Adrenal gland (tissue), 12 donors: ENCODE results near the gene SPIB. TPM values are rescaled to one million over a fixed set of nuclear protein-coding genes. Genes with fewer than 3 reads are reported as not detected.

Experiments
- DNase-seq, 7 donors: peaks; one replicate each; pipeline ENCODE4 v3.0.0-alpha.2; 2019 to 2020
- H3K27ac ChIP-seq, 5 donors: fragments of 200-600 bp; sonication (generic) in 4 of 5; 1 replicate in 3 of 5; 2 replicates in 2 of 5; pipeline versions ENCODE4 v1.5.1 to v1.8.0; 2016 to 2020; ENCODE audit warnings: mild to moderate bottlenecking in 1 of 5
- H3K27me3 ChIP-seq: fragments of 200-600 bp; 2 replicates; pipeline ENCODE4 v1.8.0; 2021
- H3K36me3 ChIP-seq, 2 donors: fragments of 200-600 bp; replicated peaks in 1 of 2; 1 replicate in 1 of 2; 2 replicates in 1 of 2; pipeline versions ENCODE4 v1.5.1 to v1.8.0; 2018 to 2022
- H3K4me1 ChIP-seq, 2 donors: fragments of 200-600 bp; replicated peaks in 1 of 2; 1 replicate in 1 of 2; 2 replicates in 1 of 2; pipeline versions ENCODE4 v1.5.1 to v1.8.0; 2018 to 2021
- H3K4me3 ChIP-seq, 4 donors: fragments of 200-600 bp; sonication (generic) in 3 of 4; one replicate each; pipeline ENCODE4 v1.5.1; 2016 to 2018
- H3K9me3 ChIP-seq, 3 donors: fragments of 200-600 bp; sonication (generic) in 1 of 3; replicated peaks in 1 of 3; 1 replicate in 2 of 3; 2 replicates in 1 of 3; pipeline versions ENCODE4 v1.5.1 to v1.8.0; 2016 to 2021
- CTCF ChIP-seq, 6 experiments: fragments of 450-650 bp in 4 of 6; fragments of 200-600 bp in 2 of 6; sonication (generic) in 1 of 6; IDR thresholded peaks; 1 replicate in 5 of 6; 2 replicates in 1 of 6; pipeline versions ENCODE4 v1.5.1 to v1.8.0; 2016 to 2021; ENCODE audit warnings: antibody characterized with exemption in 6 of 6, mild to moderate bottlenecking in 2 of 6, moderate library complexity in 1 of 6
- POLR2A ChIP-seq, 2 donors: fragments of 450-650 bp; IDR thresholded peaks; one replicate each; pipeline ENCODE4 v1.6.1; 2017; ENCODE audit warnings: antibody characterized with exemption in 2 of 2, mild to moderate bottlenecking in 2 of 2, moderate library complexity in 1 of 2
- whole genome bisulfite sequencing, 4 donors: extraction: QIAGEN DNeasy Blood & Tissue Kit in 2 of 4; methylation state at CpG; one replicate each; pipeline versions ENCODE4 v1.1.5 to v1.1.7; 2013 to 2017; 5-methylcytosine and 5-hydroxymethylcytosine counted together
- intact Hi-C, 2 donors: fragments of 100-400 bp; cut with DNase I; formaldehyde crosslinking; loops; one replicate each; pipeline versions ENCODE4 v1.14.1 to v1.15.0; 2022 to 2023
- polyA plus RNA-seq, 3 donors: library from polyadenylated mRNA; stranded (reverse); fragments of 200-250 nt in 2 of 3; fragments of 350-450 nt in 1 of 3; fragmentation: Illumina TruSeq in 1 of 3; extraction: RNeasy Lipid Tissue Mini Kit (QIAGEN cat#74804) in 1 of 3; gene quantifications; one replicate each; pipeline ENCODE4 v1.2.3, GENCODE V29; 2013 to 2014
- total RNA-seq, 9 donors: library from RNA; depleted of rRNA in 4 of 9; stranded (reverse); fragments of >200 nt in 4 of 9; fragments of 120-200 nt in 1 of 9; fragmentation: NEBNext Ultra II Directional in 1 of 9; extraction: Animal tissue kit (Norgen Biotek cat#: 25700) in 1 of 9; gene quantifications; one replicate each; pipeline versions ENCODE4 v1.1.0 to v1.2.4, GENCODE V29; 2013 to 2023
- donor health status: healthy with polysubstance abuse.
- donor health status: Bipolar disorder and iron deficiency.
- donor health status: DM: yes; HTN: yes; CAD: no.
- donor health status: DM: no; HTN: no; CAD: no.
- donor health status: DM: no; HTN: no; CAD: no.
- donor health status: DM: yes; HTN: yes; CAD: no.

SPIB gene
- total and polyA plus RNA-seq, 12 donors = 0.03 to 0.29 (median 0.12) TPM; not detected in 8

GRCh38 chr19:50379602-50380001 is 39.1 kb upstream of the SPIB start:
- WGBS, 4 donors = 90 to 98% (median 93%) methylated on average over 11 of the region's 11 CpGs
- Histone ChIP-seq H3K27ac (no peak overlapping the region), H3K4me1 (peaks cover under 1 to 9% of the 10 kb centered on the region in 2 donors), H3K9me3 (no peaks in the 10 kb centered on the region), H3K27me3 (no peaks in the 10 kb centered on the region), H3K36me3 (peaks cover 0 to 56% of the 10 kb centered on the region in 2 donors), H3K4me3 (no peak overlapping the region)
- no peak for DNase-seq
- intact Hi-C loops = no loop called here
- no peak for TF ChIP-seq POLR2A (IDR thresholded peaks at IDR 0.05)
- TF ChIP-seq CTCF (IDR thresholded peaks at IDR 0.05) = no peak

GRCh38 chr19:50380137-50380536 is 38.6 kb upstream of the SPIB start:
- no peak for TF ChIP-seq CTCF (IDR thresholded peaks at IDR 0.05)
- TF ChIP-seq POLR2A (IDR thresholded peaks at IDR 0.05) = no peak
- no peak overlapping the region for H3K4me3 ChIP-seq
- intact Hi-C loops = no loop called here
- H3K4me1 ChIP-seq = peaks cover 6 to 15% of the 10 kb centered on the region in 2 donors
- peaks cover 0 to 56% of the 10 kb centered on the region in 2 donors for H3K36me3 ChIP-seq
- 76 to 97% (median 88%) methylated on average over 10 to 11 of the region's 11 CpGs for WGBS, 4 donors
- no peak for DNase-seq
- H3K27ac ChIP-seq = no peak overlapping the region
- H3K9me3 ChIP-seq = no peaks in the 10 kb centered on the region
- H3K27me3 ChIP-seq = no peaks in the 10 kb centered on the region

GRCh38 chr19:50380751-50381151 is 38.0 kb upstream of the SPIB start:
- intact Hi-C loops = no loop called here
- H3K27me3 ChIP-seq = no peaks in the 10 kb centered on the region
- 71 to 86% (median 79%) methylated on average over 8 of the region's 8 CpGs for WGBS, 4 donors
- no peak overlapping the region for H3K27ac ChIP-seq
- H3K4me3 ChIP-seq = no peak overlapping the region
- peaks cover 0 to 56% of the 10 kb centered on the region in 2 donors for H3K36me3 ChIP-seq
- no peak for DNase-seq
- TF ChIP-seq CTCF (IDR thresholded peaks at IDR 0.05) (no peak), POLR2A (IDR thresholded peaks at IDR 0.05) (no peak)
- no peaks in the 10 kb centered on the region for H3K9me3 ChIP-seq
- H3K4me1 ChIP-seq = peaks cover 8 to 17% of the 10 kb centered on the region in 2 donors

GRCh38 chr19:50381881-50382729 is 36.6 kb upstream of the SPIB start:
- no peak for DNase-seq
- WGBS, 4 donors = 90 to 93% (median 92%) methylated on average over 23 to 58 of the region's 58 CpGs
- no peak for TF ChIP-seq CTCF (IDR thresholded peaks at IDR 0.05)
- no peak for TF ChIP-seq POLR2A (IDR thresholded peaks at IDR 0.05)
- Histone ChIP-seq H3K9me3 (no peaks in the 10 kb centered on the region), H3K27ac (no peak overlapping the region), H3K4me3 (no peak overlapping the region), H3K4me1 (peaks cover 8 to 17% of the 10 kb centered on the region in 2 donors), H3K36me3 (peaks cover 0 to 56% of the 10 kb centered on the region in 2 donors), H3K27me3 (no peaks in the 10 kb centered on the region)
- intact Hi-C loops = no loop called here
